Neuronal stem cell (in vitro differentiated cells): ENCODE measurements around the gene ARID4B.
A peak's percentile ranks its signal among the peaks of the same experiment; 100 is the strongest.

ENCODE experiments used
- DNase-seq: peaks from one replicate; pipeline ENCODE4 v3.0.0-alpha.2; 2013; ENCODE audit warnings: low spot score
- H2AFZ ChIP-seq: one replicate; pipeline ENCODE4 v1.6.1; 2013; ENCODE audit warnings: mild to moderate bottlenecking, low read length, inconsistent platforms
- H2AK5ac ChIP-seq: 2 replicates; pipeline ENCODE4 v1.6.1; 2013; ENCODE audit warnings: low read depth, mild to moderate bottlenecking, inconsistent platforms, low read length, moderate library complexity, mixed read lengths
- H2BK120ac ChIP-seq: 2 replicates; pipeline ENCODE4 v1.6.1; 2013; ENCODE audit warnings: low read depth, mild to moderate bottlenecking, inconsistent platforms, low read length, moderate library complexity, mixed read lengths
- H2BK12ac ChIP-seq: one replicate; pipeline ENCODE4 v1.6.1; 2013; ENCODE audit warnings: low read length, inconsistent platforms
- H2BK15ac ChIP-seq: 2 replicates; pipeline ENCODE4 v1.6.1; 2013; ENCODE audit warnings: mild to moderate bottlenecking, low read length, inconsistent platforms, mixed read lengths
- H2BK5ac ChIP-seq: one replicate; pipeline ENCODE4 v1.6.1; 2013; ENCODE audit warnings: inconsistent platforms, mild to moderate bottlenecking, low read length, moderate library complexity
- H3K14ac ChIP-seq: one replicate; pipeline ENCODE4 v1.6.1; 2013; ENCODE audit warnings: low read length, inconsistent platforms
- H3K18ac ChIP-seq: 2 replicates; pipeline ENCODE4 v1.6.1; 2013; ENCODE audit warnings: low read length, inconsistent platforms
- H3K23ac ChIP-seq: 2 replicates; pipeline ENCODE4 v1.6.1; 2013; ENCODE audit warnings: low read depth, mild to moderate bottlenecking, mixed read lengths, low read length, inconsistent platforms; ENCODE audit not compliant: poor library complexity
- H3K27ac ChIP-seq: replicated peaks from 3 replicates; pipeline ENCODE4 v1.5.1; 2013; ENCODE audit warnings: low read length, inconsistent platforms
- H3K27me3 ChIP-seq, 3 experiments: 2 replicates each; pipeline ENCODE4 v1.6.1; 2013; ENCODE audit warnings: low read length in 3 of 3, mild to moderate bottlenecking in 2 of 3, inconsistent platforms in 1 of 3, low read depth in 1 of 3, mixed read lengths in 1 of 3, moderate library complexity in 1 of 3; ENCODE audit not compliant: control insufficient read depth in 3 of 3, insufficient read depth in 3 of 3
- H3K36me3 ChIP-seq, 2 donors: replicated peaks in 1 of 2; 2 replicates each; pipeline ENCODE4 v1.6.1; 2013; ENCODE audit warnings: low read length in 2 of 2; ENCODE audit not compliant: control insufficient read depth in 2 of 2, insufficient read depth in 2 of 2
- H3K4ac ChIP-seq: 2 replicates; pipeline ENCODE4 v1.6.1; 2013; ENCODE audit warnings: inconsistent platforms, mild to moderate bottlenecking, low read length, moderate library complexity
- H3K4me1 ChIP-seq, 2 donors: 1 replicate in 1 of 2; 2 replicates in 1 of 2; pipeline ENCODE4 v1.6.1; 2013; ENCODE audit warnings: low read length in 2 of 2, low read depth in 1 of 2; ENCODE audit not compliant: control insufficient read depth in 2 of 2, insufficient read depth in 1 of 2
- H3K4me2 ChIP-seq: one replicate; pipeline ENCODE4 v1.6.1; 2013; ENCODE audit warnings: mild to moderate bottlenecking, low read length, inconsistent platforms; ENCODE audit not compliant: insufficient read depth, poor library complexity, severe bottlenecking
- H3K4me3 ChIP-seq, 2 donors: 2 replicates each; pipeline ENCODE4 v1.5.1; 2013; ENCODE audit warnings: low read length in 2 of 2, mild to moderate bottlenecking in 2 of 2, inconsistent platforms in 1 of 2, moderate library complexity in 1 of 2
- H3K79me1 ChIP-seq: one replicate; pipeline ENCODE4 v1.6.1; 2013; ENCODE audit warnings: low read depth, mild to moderate bottlenecking, inconsistent platforms, low read length, moderate library complexity
- H3K9ac ChIP-seq: one replicate; pipeline ENCODE4 v1.6.1; 2013; ENCODE audit warnings: mild to moderate bottlenecking, low read depth, low read length, inconsistent platforms; ENCODE audit not compliant: poor library complexity
- H3K9me3 ChIP-seq, 2 donors: replicated peaks in 1 of 2; 2 replicates each; pipeline versions ENCODE3 to v1.6.1; 2013; ENCODE audit warnings: low read length in 2 of 2, mild to moderate bottlenecking in 2 of 2, inconsistent platforms in 1 of 2, low read depth in 1 of 2, mixed read lengths in 1 of 2, moderate library complexity in 1 of 2; ENCODE audit not compliant: control insufficient read depth in 2 of 2, insufficient read depth in 1 of 2
- H4K8ac ChIP-seq: one replicate; pipeline ENCODE4 v1.6.1; 2013; ENCODE audit warnings: low read depth, mild to moderate bottlenecking, inconsistent platforms, low read length, moderate library complexity
- H4K91ac ChIP-seq: one replicate; pipeline ENCODE4 v1.6.1; 2013; ENCODE audit warnings: low read length, low read depth, mild to moderate bottlenecking, inconsistent platforms; ENCODE audit not compliant: poor library complexity
- WGBS, 2 donors: extraction: QIAGEN DNeasy Blood & Tissue Kit; methylation state at CpG; one replicate each; pipeline ENCODE4 v1.1.7; 2013; ENCODE audit warnings: missing lambda C conversion rate in 2 of 2, mixed read lengths in 1 of 2; ENCODE audit not compliant: insufficient read length in 2 of 2, insufficient replicate concordance in 1 of 2; ENCODE audit errors: extremely low coverage in 2 of 2; 5-methylcytosine and 5-hydroxymethylcytosine counted together

ARID4B gene

DNA sequence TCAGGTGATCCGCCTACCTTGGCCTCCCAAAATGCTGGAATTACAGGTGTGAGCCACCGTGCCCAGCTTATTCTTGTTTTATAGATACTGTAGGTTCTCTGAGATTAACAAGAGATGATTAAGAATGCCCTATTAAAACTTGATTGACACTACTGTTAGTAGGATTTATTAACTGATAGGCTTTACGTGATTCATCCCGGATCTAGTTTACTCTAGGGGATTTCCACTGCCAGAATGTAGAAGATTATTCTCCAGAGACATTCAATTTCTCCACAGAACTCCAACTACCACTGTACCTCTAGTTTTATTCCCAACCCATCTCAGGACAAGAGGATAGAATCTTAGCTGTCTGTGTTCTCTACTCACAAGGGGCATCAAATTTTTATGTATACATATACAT is 140.7 kb downstream of the ARID4B start:
- Histone ChIP-seq H4K91ac (no peak overlapping the region), H2BK5ac (no peak overlapping the region), H3K9ac (no peak overlapping the region), H3K14ac (no peak overlapping the region), H3K4ac (no peak overlapping the region), H3K27me3 (no peaks in the 10 kb centered on the region), H3K4me2 (no peak overlapping the region), H3K23ac (no peak overlapping the region), H3K18ac (no peak overlapping the region), H3K79me1 (no peaks in the 10 kb centered on the region), H3K36me3 (peaks cover 2 to 79% of the 10 kb centered on the region in 2 donors), H2AFZ (no peak overlapping the region), H2AK5ac (no peak overlapping the region), H3K4me3 (no peak overlapping the region), H3K9me3 (no peaks in the 10 kb centered on the region), H3K27ac (no peak overlapping the region), H4K8ac (no peak overlapping the region), H2BK120ac (no peak overlapping the region), H2BK12ac (no peak overlapping the region), H3K4me1 (no peaks in the 10 kb centered on the region), H2BK15ac (no peak overlapping the region)
- WGBS, 2 donors: no CpG with 5 or more reads among the region's 4 CpGs
- DNase-seq: no peak

- Histone ChIP-seq H2BK5ac (no peak overlapping the region), H2BK15ac (no peak overlapping the region), H3K18ac (no peak overlapping the region), H3K4me1 (no peaks in the 10 kb centered on the region), H2AFZ (no peak overlapping the region), H3K36me3 (peaks cover 9 to 85% of the 10 kb centered on the region in 2 donors), H3K27me3 (no peaks in the 10 kb centered on the region), H2AK5ac (no peak overlapping the region), H3K4me3 (no peak overlapping the region), H3K27ac (no peak overlapping the region), H4K8ac (no peak overlapping the region), H3K9me3 (no peaks in the 10 kb centered on the region), H3K4me2 (no peak overlapping the region), H4K91ac (no peak overlapping the region), H2BK120ac (no peak overlapping the region), H3K4ac (no peak overlapping the region), H3K23ac (no peak overlapping the region), H3K79me1 (no peaks in the 10 kb centered on the region), H3K14ac (no peak overlapping the region), H2BK12ac (no peak overlapping the region), H3K9ac (no peak overlapping the region)
- WGBS, 2 donors: no CpG with 5 or more reads among the region's 8 CpGs
- no peak for DNase-seq
Measured at GRCh38 chr1:235181561-235182245, 146.3 kb downstream of the ARID4B start.

GRCh38 chr1:235180916-235181460 is 147.0 kb downstream of the ARID4B start:
- H2AK5ac ChIP-seq: no peak overlapping the region
- no peak overlapping the region for H2BK12ac ChIP-seq
- no CpG with 5 or more reads among the region's 5 CpGs for WGBS, 2 donors
- no peak overlapping the region for H4K91ac ChIP-seq
- H3K27me3 ChIP-seq: no peaks in the 10 kb centered on the region
- H3K4me2 ChIP-seq: no peak overlapping the region
- no peak overlapping the region for H2BK5ac ChIP-seq
- H2BK120ac ChIP-seq: no peak overlapping the region
- H3K4me1 ChIP-seq: no peaks in the 10 kb centered on the region
- H3K27ac ChIP-seq: no peak overlapping the region
- H3K36me3 ChIP-seq: peaks cover 13 to 92% of the 10 kb centered on the region in 2 donors
- no peak overlapping the region for H2BK15ac ChIP-seq
- DNase-seq: no peak
- H3K9ac ChIP-seq: no peak overlapping the region
- H4K8ac ChIP-seq: no peak overlapping the region
- H3K18ac ChIP-seq: no peak overlapping the region
- H2AFZ ChIP-seq: no peak overlapping the region
- H3K79me1 ChIP-seq: no peaks in the 10 kb centered on the region
- no peak overlapping the region for H3K4ac ChIP-seq
- no peak overlapping the region for H3K4me3 ChIP-seq
- H3K9me3 ChIP-seq: no peaks in the 10 kb centered on the region
- no peak overlapping the region for H3K23ac ChIP-seq
- no peak overlapping the region for H3K14ac ChIP-seq

- H3K36me3 ChIP-seq: peaks cover 13 to 94% of the 10 kb centered on the region in 2 donors
- H4K8ac ChIP-seq: no peak overlapping the region
- no CpG with 5 or more reads among the region's 7 CpGs for WGBS, 2 donors
Measured at GRCh38 chr1:235176486-235176885, 151.5 kb downstream of the ARID4B start.

More at GRCh38 chr1:235176486-235176885, 151.5 kb downstream of the ARID4B start:
- Histone ChIP-seq H3K18ac (no peak overlapping the region), H3K14ac (no peak overlapping the region), H3K4me1 (no peaks in the 10 kb centered on the region), H2BK15ac (no peak overlapping the region), H3K27me3 (no peaks in the 10 kb centered on the region), H2AK5ac (no peak overlapping the region), H4K91ac (no peak overlapping the region), H2BK120ac (no peak overlapping the region), H3K79me1 (no peaks in the 10 kb centered on the region), H3K4ac (no peak overlapping the region), H3K9ac (no peak overlapping the region), H2AFZ (no peak overlapping the region), H3K4me3 (peak overlapping the region in 1 of 2 donors; percentile 60), H3K23ac (no peak overlapping the region), H2BK5ac (peak overlapping the region; percentile 90), H3K27ac (no peak overlapping the region), H3K4me2 (no peak overlapping the region), H2BK12ac (peak overlapping the region; percentile 58), H3K9me3 (no peaks in the 10 kb centered on the region)
- DNase-seq: no peak
